ENCODE data around the gene KCND3. TPM values are rescaled to one million over a fixed set of nuclear protein-coding genes. Genes with fewer than 3 reads are reported as not detected.

KCND3 gene
- total and polyA plus RNA-seq, 2 experiments from 2014 or later: 0.16 to 0.33 TPM

- H3K27ac ChIP-seq: peak overlapping the region; percentile 66
- no peak for TF ChIP-seq CTCF (IDR thresholded peaks at IDR 0.05; ENCODE audit: low read depth, low read length)
- peaks cover 24% of the 10 kb centered on the region for H3K4me1 ChIP-seq (ENCODE audit: low read depth)
- no peaks in the 10 kb centered on the region for H3K9me3 ChIP-seq (ENCODE audit: low read depth)
- peaks cover 4% of the 10 kb centered on the region for H3K36me3 ChIP-seq
- H3K4me3 ChIP-seq: no peak overlapping the region
- no peaks in the 10 kb centered on the region for H3K27me3 ChIP-seq
- peak in 1 of 2 donors; percentile 43 for DNase-seq (ENCODE audit: low read depth in 1 of 2, low spot score in 1 of 2)
Observed at GRCh38 chr1:111725192-111725591, 264.3 kb downstream of the KCND3 start.

GRCh38 chr1:111723871-111724270 is 265.6 kb downstream of the KCND3 start:
- Histone ChIP-seq H3K36me3 (peaks cover 4% of the 10 kb centered on the region), H3K4me1 (ENCODE audit: low read depth) (peaks cover 10% of the 10 kb centered on the region), H3K4me3 (no peak overlapping the region), H3K9me3 (ENCODE audit: low read depth) (no peaks in the 10 kb centered on the region), H3K27ac (no peak overlapping the region), H3K27me3 (no peaks in the 10 kb centered on the region)
- DNase-seq (ENCODE audit: low read depth in 1 of 2, low spot score in 1 of 2): no peak
- no peak for TF ChIP-seq CTCF (IDR thresholded peaks at IDR 0.05; ENCODE audit: low read depth, low read length)

GRCh38 chr1:111723091-111723806 is 266.2 kb downstream of the KCND3 start:
- no peaks in the 10 kb centered on the region for H3K9me3 ChIP-seq (ENCODE audit: low read depth)
- no peak overlapping the region for H3K4me3 ChIP-seq
- H3K27ac ChIP-seq: no peak overlapping the region
- H3K36me3 ChIP-seq: peaks cover 4% of the 10 kb centered on the region
- no peak for TF ChIP-seq CTCF (IDR thresholded peaks at IDR 0.05; ENCODE audit: low read depth, low read length)
- H3K4me1 ChIP-seq (ENCODE audit: low read depth): peaks cover 10% of the 10 kb centered on the region
- H3K27me3 ChIP-seq: no peaks in the 10 kb centered on the region
- no peak for DNase-seq (ENCODE audit: low read depth in 1 of 2, low spot score in 1 of 2)

GRCh38 chr1:111720977-111721786 is 268.3 kb downstream of the KCND3 start:
- Histone ChIP-seq H3K36me3 (no peaks in the 10 kb centered on the region), H3K9me3 (ENCODE audit: low read depth) (no peaks in the 10 kb centered on the region), H3K4me3 (no peak overlapping the region), H3K27me3 (no peaks in the 10 kb centered on the region), H3K4me1 (ENCODE audit: low read depth) (peaks cover 10% of the 10 kb centered on the region), H3K27ac (no peak overlapping the region)
- DNase-seq (ENCODE audit: low read depth in 1 of 2, low spot score in 1 of 2): no peak
- TF ChIP-seq CTCF (IDR thresholded peaks at IDR 0.05; ENCODE audit: low read depth, low read length): no peak

Other genes with a start within 250 kb of the KCND3 start
- 34.0 TPM in 2 replicates for gene DDX20, start 233.8 kb downstream of the KCND3 start, total RNA-seq
- gene DDX20, start 233.8 kb downstream of the KCND3 start, polyA plus RNA-seq: 11.5 and 14.9 TPM in 2 replicates

Data from cardiac muscle cell (in vitro differentiated cells and primary cell).